Neural crest cell (in vitro differentiated cells): ENCODE results near the gene SNX3. TPM values are rescaled to one million over a fixed set of nuclear protein-coding genes. Genes with fewer than 3 reads are reported as not detected.

Source experiments
- DNase-seq: peaks from one replicate; pipeline ENCODE4 v3.0.0; 2021; ENCODE audit warnings: low read depth, mixed read lengths, low spot score
- H3K27ac Mint-ChIP-seq: one replicate; pipeline ENCODE4 v1.8.0; 2021; ENCODE audit warnings: mild to moderate bottlenecking, mixed read lengths; ENCODE audit not compliant: unreplicated experiment
- H3K27me3 Mint-ChIP-seq: 2 replicates; pipeline ENCODE4 v1.8.0; 2021; ENCODE audit warnings: low read depth, mild to moderate bottlenecking, mixed read lengths
- H3K36me3 Mint-ChIP-seq: 2 replicates; pipeline ENCODE4 v1.8.0; 2021; ENCODE audit warnings: low read depth, mild to moderate bottlenecking, mixed read lengths
- H3K4me1 Mint-ChIP-seq: 2 replicates; pipeline ENCODE4 v1.8.0; 2021; ENCODE audit warnings: mixed read lengths
- H3K4me3 Mint-ChIP-seq: one replicate; pipeline ENCODE4 v1.8.0; 2021; ENCODE audit warnings: mild to moderate bottlenecking, mixed read lengths
- H3K9me3 Mint-ChIP-seq: 2 replicates; pipeline ENCODE4 v1.8.0; 2021; ENCODE audit warnings: mixed read lengths
- total RNA-seq: library from RNA; stranded (reverse); gene quantifications from 2 replicates; pipeline ENCODE4 v1.2.1, GENCODE V29; 2021
- TF ChIP-seq, protein P1 (sequence below): fragments of 200-600 bp; sonication (generic); conservative IDR thresholded peaks from 2 replicates; pipeline ENCODE4 v1.5.0; 2021; ENCODE audit warnings: antibody characterized with exemption, mild to moderate bottlenecking

Gene SNX3
- total RNA-seq, 1 donor from 2014 or later = 71.0 TPM

DNA sequence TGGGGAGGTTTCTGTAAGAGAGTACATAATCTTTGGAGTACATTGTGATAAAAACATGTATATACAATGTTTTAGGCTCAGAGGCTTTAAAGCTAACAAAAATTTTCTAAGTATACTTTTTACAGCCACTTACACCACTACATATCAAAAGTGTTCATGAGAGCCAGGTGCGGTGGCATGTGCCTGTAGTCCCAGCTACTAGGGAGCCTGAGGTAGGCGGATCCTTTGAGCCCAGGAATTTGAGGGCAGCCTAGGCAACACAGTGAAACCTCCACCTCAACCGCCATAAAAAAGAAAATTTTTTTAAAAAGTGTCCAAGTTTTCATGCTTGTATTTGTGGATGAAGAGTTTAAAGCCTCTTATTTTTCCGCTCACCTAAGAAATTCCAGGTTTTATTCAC lies 22.5 kb downstream of the SNX3 start:
- no peak for DNase-seq
- no peaks in the 10 kb centered on the region for H3K27me3 Mint-ChIP-seq
- no peak overlapping the region for H3K27ac Mint-ChIP-seq
- H3K4me3 Mint-ChIP-seq = no peak overlapping the region
- peaks cover 3% of the 10 kb centered on the region for H3K4me1 Mint-ChIP-seq
- peaks cover 26% of the 10 kb centered on the region for H3K36me3 Mint-ChIP-seq
- TF ChIP-seq, protein P1, sequence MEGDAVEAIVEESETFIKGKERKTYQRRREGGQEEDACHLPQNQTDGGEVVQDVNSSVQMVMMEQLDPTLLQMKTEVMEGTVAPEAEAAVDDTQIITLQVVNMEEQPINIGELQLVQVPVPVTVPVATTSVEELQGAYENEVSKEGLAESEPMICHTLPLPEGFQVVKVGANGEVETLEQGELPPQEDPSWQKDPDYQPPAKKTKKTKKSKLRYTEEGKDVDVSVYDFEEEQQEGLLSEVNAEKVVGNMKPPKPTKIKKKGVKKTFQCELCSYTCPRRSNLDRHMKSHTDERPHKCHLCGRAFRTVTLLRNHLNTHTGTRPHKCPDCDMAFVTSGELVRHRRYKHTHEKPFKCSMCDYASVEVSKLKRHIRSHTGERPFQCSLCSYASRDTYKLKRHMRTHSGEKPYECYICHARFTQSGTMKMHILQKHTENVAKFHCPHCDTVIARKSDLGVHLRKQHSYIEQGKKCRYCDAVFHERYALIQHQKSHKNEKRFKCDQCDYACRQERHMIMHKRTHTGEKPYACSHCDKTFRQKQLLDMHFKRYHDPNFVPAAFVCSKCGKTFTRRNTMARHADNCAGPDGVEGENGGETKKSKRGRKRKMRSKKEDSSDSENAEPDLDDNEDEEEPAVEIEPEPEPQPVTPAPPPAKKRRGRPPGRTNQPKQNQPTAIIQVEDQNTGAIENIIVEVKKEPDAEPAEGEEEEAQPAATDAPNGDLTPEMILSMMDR = no peak
- H3K9me3 Mint-ChIP-seq = peaks cover 7% of the 10 kb centered on the region

DNA sequence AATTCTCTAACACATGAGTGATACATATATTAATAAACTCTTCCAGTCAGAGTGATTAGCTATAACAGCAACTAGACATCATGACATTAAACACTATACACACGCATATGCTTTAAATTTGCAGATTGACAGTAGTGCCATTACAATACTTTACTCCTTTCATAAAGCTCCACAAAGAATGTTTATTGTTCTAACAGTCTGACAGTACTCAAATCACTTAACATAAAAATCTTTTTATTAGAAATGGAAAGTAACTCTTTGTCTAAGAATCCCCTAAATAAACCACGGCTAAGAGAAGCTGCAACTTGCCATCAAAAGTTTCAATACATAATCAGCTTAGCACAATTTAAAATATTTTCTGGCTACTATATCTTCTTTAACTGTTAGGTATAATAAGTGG lies 24.0 kb downstream of the SNX3 start:
- no peaks in the 10 kb centered on the region for H3K27me3 Mint-ChIP-seq
- H3K4me3 Mint-ChIP-seq = no peak overlapping the region
- TF ChIP-seq, protein P1 = no peak
- peaks cover 12% of the 10 kb centered on the region for H3K36me3 Mint-ChIP-seq
- H3K4me1 Mint-ChIP-seq = no peaks in the 10 kb centered on the region
- H3K27ac Mint-ChIP-seq = no peak overlapping the region
- H3K9me3 Mint-ChIP-seq = no peaks in the 10 kb centered on the region
- no peak for DNase-seq

DNA sequence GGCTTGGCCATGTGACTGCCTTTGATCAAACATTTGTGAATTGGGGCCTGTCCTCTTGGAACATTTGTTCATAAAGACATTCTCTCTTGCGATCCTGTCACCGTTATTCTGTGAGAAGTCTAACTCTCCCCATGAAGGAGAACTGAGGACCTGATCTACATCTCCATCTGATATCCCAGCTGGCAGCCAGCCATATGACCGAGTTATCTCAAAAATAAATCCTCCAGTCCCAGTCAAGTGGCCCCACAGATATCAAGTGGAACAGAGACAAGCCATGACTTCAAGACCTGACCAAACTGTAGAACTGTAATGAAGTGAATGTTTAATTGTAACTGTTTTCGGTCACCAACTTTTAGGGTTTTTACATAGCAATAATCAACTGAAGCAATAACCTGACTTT lies 25.7 kb downstream of the SNX3 start:
- H3K27ac Mint-ChIP-seq = no peak overlapping the region
- H3K4me1 Mint-ChIP-seq = peaks cover 4% of the 10 kb centered on the region
- TF ChIP-seq, protein P1 = no peak
- H3K36me3 Mint-ChIP-seq = peaks cover 8% of the 10 kb centered on the region
- no peaks in the 10 kb centered on the region for H3K9me3 Mint-ChIP-seq
- H3K4me3 Mint-ChIP-seq = no peak overlapping the region
- H3K27me3 Mint-ChIP-seq = no peaks in the 10 kb centered on the region
- no peak for DNase-seq

DNA sequence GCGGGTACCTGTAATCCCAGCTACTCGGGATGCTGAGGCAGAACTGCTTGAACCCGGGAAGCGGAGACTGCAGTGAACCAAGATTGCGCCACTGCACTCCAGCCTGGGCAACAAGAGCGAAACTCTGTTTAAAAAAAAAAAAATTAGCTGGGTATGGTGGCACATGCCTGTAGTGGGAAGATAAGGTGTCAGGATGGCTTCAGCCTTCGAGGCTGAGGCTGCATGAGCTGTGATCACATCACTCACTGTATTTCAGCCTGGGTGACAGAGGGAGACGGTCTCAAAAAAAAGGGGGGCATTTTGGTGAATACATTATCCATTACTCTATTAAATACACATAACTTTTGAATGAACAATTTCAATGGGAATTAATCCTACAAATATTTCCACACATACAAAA lies 32.4 kb downstream of the SNX3 start:
- TF ChIP-seq, protein P1 = no peak
- Mint-ChIP-seq H3K4me3 (no peak overlapping the region), H3K4me1 (peaks cover 8% of the 10 kb centered on the region), H3K9me3 (no peaks in the 10 kb centered on the region), H3K36me3 (no peaks in the 10 kb centered on the region), H3K27ac (no peak overlapping the region), H3K27me3 (no peaks in the 10 kb centered on the region)
- no peak for DNase-seq

DNA sequence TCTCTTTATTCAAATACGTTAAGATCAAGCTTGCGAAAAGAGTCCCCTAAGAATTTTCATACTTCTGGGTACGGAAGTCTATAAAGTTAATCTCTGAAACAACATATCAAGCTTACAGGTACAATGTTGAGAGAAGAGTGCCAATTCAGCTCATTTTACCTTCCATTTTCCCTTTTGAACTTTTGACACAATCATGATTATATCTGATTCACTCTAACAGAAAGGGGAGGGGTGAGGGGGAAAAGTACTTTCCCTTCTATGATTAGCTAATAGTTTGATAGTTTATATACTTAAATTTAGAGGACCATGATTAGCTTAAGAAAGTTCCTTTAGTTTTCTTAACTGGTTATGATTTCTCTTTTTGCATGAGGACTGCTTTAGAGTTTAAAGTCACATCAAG lies 33.5 kb downstream of the SNX3 start:
- DNase-seq = no peak
- Mint-ChIP-seq H3K9me3 (no peaks in the 10 kb centered on the region), H3K36me3 (no peaks in the 10 kb centered on the region), H3K4me1 (peaks cover 8% of the 10 kb centered on the region), H3K27ac (no peak overlapping the region), H3K4me3 (no peak overlapping the region), H3K27me3 (no peaks in the 10 kb centered on the region)
- TF ChIP-seq, protein P1 = no peak

DNA sequence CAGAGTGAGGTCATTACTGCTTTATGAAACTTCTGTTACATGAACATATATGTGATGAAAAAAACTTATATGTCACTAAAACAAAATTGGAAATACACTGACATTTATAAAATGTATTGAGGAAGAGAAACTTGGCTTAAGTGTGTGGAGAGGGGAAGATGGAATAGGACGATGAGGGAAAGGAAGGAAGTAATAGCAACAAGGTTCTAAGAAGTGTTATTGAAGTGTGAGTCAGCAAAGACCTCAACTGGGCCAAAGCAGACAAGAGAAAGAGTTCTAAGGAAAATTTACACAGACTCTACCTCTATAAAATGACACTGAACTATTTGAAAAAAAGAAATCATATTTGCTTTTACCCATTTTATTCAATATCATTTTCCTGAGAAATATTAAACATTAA lies 38.3 kb downstream of the SNX3 start:
- Mint-ChIP-seq H3K27ac (peak overlapping the region; percentile 40), H3K27me3 (no peaks in the 10 kb centered on the region), H3K4me1 (peaks cover 5% of the 10 kb centered on the region), H3K36me3 (peaks cover 17% of the 10 kb centered on the region), H3K9me3 (no peaks in the 10 kb centered on the region), H3K4me3 (no peak overlapping the region)
- TF ChIP-seq, protein P1 = no peak
- DNase-seq = no peak
